Endodermal cell (in vitro differentiated cells): ENCODE results near the gene DDN. TPM values are rescaled to one million over a fixed set of nuclear protein-coding genes. Genes with fewer than 3 reads are reported as not detected.
A peak's percentile ranks its signal among the peaks of the same experiment; 100 is the strongest.

Experiments used
- DNase-seq: peaks from one replicate; pipeline ENCODE4 v3.0.0-alpha.2; 2017
- H3K27ac ChIP-seq: 2 replicates; pipeline ENCODE4 v1.5.1; 2013; ENCODE audit warnings: mild to moderate bottlenecking, low read depth, low read length, moderate library complexity
- H3K27me3 ChIP-seq: 2 replicates; pipeline ENCODE4 v1.6.1; 2013; ENCODE audit warnings: mild to moderate bottlenecking, low read length, moderate library complexity; ENCODE audit not compliant: insufficient read depth, control insufficient read depth, poor library complexity, severe bottlenecking
- H3K36me3 ChIP-seq: 2 replicates; pipeline ENCODE4 v1.7.0; 2013; ENCODE audit warnings: mild to moderate bottlenecking, low read length, moderate library complexity; ENCODE audit not compliant: control insufficient read depth, insufficient read depth
- H3K4me1 ChIP-seq: one replicate; pipeline ENCODE4 v1.7.0; 2013; ENCODE audit warnings: low read length; ENCODE audit not compliant: control insufficient read depth, insufficient read depth
- H3K4me3 ChIP-seq: 2 replicates; pipeline ENCODE4 v1.5.1; 2013; ENCODE audit warnings: mild to moderate bottlenecking, low read length, moderate library complexity
- H3K9ac ChIP-seq: 2 replicates; pipeline ENCODE4 v1.6.1; 2013; ENCODE audit warnings: mild to moderate bottlenecking, low read length, moderate library complexity; ENCODE audit not compliant: poor library complexity, severe bottlenecking; ENCODE audit errors: extremely low read depth
- H3K9me3 ChIP-seq: 2 replicates; pipeline ENCODE4 v1.6.1; 2013; ENCODE audit warnings: mild to moderate bottlenecking, low read length, moderate library complexity; ENCODE audit not compliant: control insufficient read depth
- H3K27ac Mint-ChIP-seq: 2 replicates; pipeline ENCODE4 v1.8.0; 2020; ENCODE audit warnings: mixed read lengths
- H3K27me3 Mint-ChIP-seq: 2 replicates; pipeline ENCODE4 v1.8.0; 2021; ENCODE audit warnings: mild to moderate bottlenecking, mixed read lengths; ENCODE audit not compliant: insufficient read depth
- H3K36me3 Mint-ChIP-seq: 2 replicates; pipeline ENCODE4 v1.8.0; 2020; ENCODE audit warnings: low read depth, mixed read lengths
- H3K4me1 Mint-ChIP-seq: 2 replicates; pipeline ENCODE4 v1.8.0; 2020; ENCODE audit warnings: mixed read lengths
- H3K4me3 Mint-ChIP-seq: 2 replicates; pipeline ENCODE4 v1.8.0; 2020; ENCODE audit warnings: mild to moderate bottlenecking, moderate library complexity, mixed read lengths
- H3K9me3 Mint-ChIP-seq: 2 replicates; pipeline ENCODE4 v1.8.0; 2020; ENCODE audit warnings: mild to moderate bottlenecking, mixed read lengths
- CTCF ChIP-seq: fragments of 200-600 bp; sonication (generic); conservative IDR thresholded peaks from 2 replicates; pipeline ENCODE4 v1.5.0; 2021; ENCODE audit warnings: antibody characterized with exemption, mild to moderate bottlenecking
- WGBS, 2 experiments: methylation state at CpG; one replicate each; pipeline versions ENCODE4 v1.1.5 to v1.1.7; 2013; ENCODE audit warnings: missing lambda C conversion rate in 2 of 2, mixed read lengths in 1 of 2; ENCODE audit not compliant: insufficient coverage in 1 of 2, insufficient read length in 1 of 2; 5-methylcytosine and 5-hydroxymethylcytosine counted together
- total RNA-seq, 2 donors: library from RNA; stranded (reverse); fragmentation: NEBNext Ultra II Directional in 1 of 2; extraction: Animal tissue kit (Norgen Biotek cat#: 25700) in 1 of 2; gene quantifications; 2 replicates in 1 of 2; 3 replicates in 1 of 2; pipeline ENCODE4 v1.2.1, GENCODE V29; 2021

Gene DDN
- total RNA-seq, 2 donors from 2014 or later = 0.31 to 0.33 TPM

DNA sequence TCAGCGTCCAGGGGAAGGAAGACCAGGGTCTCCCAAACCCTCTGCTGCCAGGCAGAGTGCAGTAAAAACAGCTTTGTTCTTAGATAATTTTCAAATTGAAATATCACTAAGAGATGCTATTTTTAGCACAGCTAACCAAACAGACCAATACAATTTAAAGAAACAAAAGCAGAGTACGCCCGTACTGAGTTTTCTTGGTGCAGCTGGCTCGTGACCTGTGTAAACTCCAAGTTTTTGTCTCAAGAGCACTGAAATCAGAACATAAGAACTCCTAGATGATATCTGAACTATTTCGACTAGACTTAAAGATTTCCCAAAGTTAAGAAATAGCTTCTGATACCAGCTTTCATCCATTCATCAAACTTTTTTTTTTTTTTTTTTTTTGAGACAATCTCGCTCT, 52.2 kb downstream of the DDN start:
- no peak for TF ChIP-seq CTCF
- no peak for DNase-seq
- Histone ChIP-seq H3K27me3 (no peaks in the 10 kb centered on the region), H3K9ac (no peak overlapping the region), H3K4me1 (peaks cover 4% of the 10 kb centered on the region), H3K36me3 (peaks cover 66% of the 10 kb centered on the region), H3K4me3 (no peak overlapping the region), H3K9me3 (no peaks in the 10 kb centered on the region), H3K27ac (no peak overlapping the region)
- H3K4me3 Mint-ChIP-seq = no peak overlapping the region
- 95 to 98% methylated on average over 5 to 6 of the region's 6 CpGs for WGBS, 2 experiments
- peak overlapping the region; percentile 16 for H3K27ac Mint-ChIP-seq
- peaks cover 10% of the 10 kb centered on the region for H3K4me1 Mint-ChIP-seq
- no peaks in the 10 kb centered on the region for H3K9me3 Mint-ChIP-seq
- peaks cover 38% of the 10 kb centered on the region for H3K36me3 Mint-ChIP-seq
- no peaks in the 10 kb centered on the region for H3K27me3 Mint-ChIP-seq

GRCh38 chr12:48946205-48946604, 53.0 kb downstream of the DDN start:
- Mint-ChIP-seq H3K4me3 (no peak overlapping the region), H3K27ac (no peak overlapping the region), H3K36me3 (peaks cover 39% of the 10 kb centered on the region), H3K27me3 (no peaks in the 10 kb centered on the region), H3K9me3 (no peaks in the 10 kb centered on the region), H3K4me1 (peaks cover 10% of the 10 kb centered on the region)
- peaks cover 73% of the 10 kb centered on the region for H3K36me3 ChIP-seq
- DNase-seq = no peak
- H3K4me3 ChIP-seq = no peak overlapping the region
- H3K27me3 ChIP-seq = no peaks in the 10 kb centered on the region
- H3K4me1 ChIP-seq = peaks cover 4% of the 10 kb centered on the region
- H3K9ac ChIP-seq = no peak overlapping the region
- no peak overlapping the region for H3K27ac ChIP-seq
- no peak for TF ChIP-seq CTCF
- H3K9me3 ChIP-seq = no peaks in the 10 kb centered on the region

Other genes starting within 250 kb of the DDN start
- 10 to 100 TPM; 52.8 to 58.6 TPM for gene ADCY6, start 210.3 kb downstream of the DDN start, total RNA-seq
- gene CACNB3, start 180.9 kb downstream of the DDN start, total RNA-seq = 10 to 100 TPM; 40.6 to 59.9 TPM
- gene DDX23, start 147.2 kb downstream of the DDN start, total RNA-seq = 100 to 1,000 TPM in 1 of 2 donors, 10 to 100 TPM in 1; 98.5 to 108 TPM
- gene RND1, start 133.5 kb downstream of the DDN start, total RNA-seq = 10 to 100 TPM; 10.7 to 18.9 TPM
- gene FKBP11, start 73.9 kb downstream of the DDN start, total RNA-seq = 10 to 100 TPM; 30.1 to 30.7 TPM
- gene ARF3, start 41.9 kb downstream of the DDN start, total RNA-seq = 100 to 1,000 TPM; 237 to 288 TPM
- gene WNT10B, start 27.6 kb downstream of the DDN start, total RNA-seq = under 1 TPM; 0.20 to 0.29 TPM
- gene WNT1, start 21.1 kb downstream of the DDN start, total RNA-seq = not detected
- gene PRKAG1, start 19.4 kb upstream of the DDN start, total RNA-seq = 10 to 100 TPM; 27.6 to 38.1 TPM
- 100 to 1,000 TPM; 118 to 123 TPM for gene KMT2D, start 61.4 kb upstream of the DDN start, total RNA-seq
- gene RHEBL1, start 70.6 kb upstream of the DDN start, total RNA-seq = 1 to 10 TPM; 2.5 to 3.2 TPM
- under 1 TPM; 0.15 to 0.51 TPM for gene DHH, start 95.4 kb upstream of the DDN start, total RNA-seq
- gene LMBR1L, start 111.5 kb upstream of the DDN start, total RNA-seq = 10 to 100 TPM; 89.5 to 98.6 TPM
- gene TUBA1B, start 132.0 kb upstream of the DDN start, total RNA-seq = 1,000 to 10,000 TPM; 1,474 to 1,587 TPM
- gene TUBA1A, start 189.7 kb upstream of the DDN start, total RNA-seq = 100 to 1,000 TPM; 166 to 298 TPM